Liver (tissue), 9 donors: ENCODE results near the gene PKMYT1. TPM values are rescaled to one million over a fixed set of nuclear protein-coding genes. Genes with fewer than 3 reads are reported as not detected.
A peak's percentile ranks its signal among the peaks of the same experiment; 100 is the strongest.

ENCODE experiments used
- DNase-seq: peaks from one replicate; pipeline ENCODE4 v3.0.0-alpha.2; 2017; ENCODE audit warnings: low spot score
- H3K27ac ChIP-seq, 2 donors: one replicate each; pipeline ENCODE4 v1.7.0; 2013; ENCODE audit warnings: inconsistent platforms in 2 of 2, low read length in 2 of 2, control low read depth in 1 of 2, low read depth in 1 of 2, mild to moderate bottlenecking in 1 of 2
- H3K27me3 ChIP-seq, 4 donors: one replicate each; pipeline versions ENCODE4 v1.6.1 to v1.7.0; 2013; ENCODE audit warnings: low read length in 3 of 4, inconsistent platforms in 1 of 4, mild to moderate bottlenecking in 1 of 4, moderate library complexity in 1 of 4; ENCODE audit not compliant: control insufficient read depth in 4 of 4, insufficient read depth in 4 of 4
- H3K36me3 ChIP-seq, 4 donors: one replicate each; pipeline versions ENCODE4 v1.6.1 to v1.7.0; 2013; ENCODE audit warnings: low read length in 3 of 4, mild to moderate bottlenecking in 3 of 4, low read depth in 1 of 4, moderate library complexity in 1 of 4; ENCODE audit not compliant: control insufficient read depth in 4 of 4, insufficient read depth in 3 of 4
- H3K4me1 ChIP-seq, 4 donors: one replicate each; pipeline versions ENCODE4 v1.6.1 to v1.7.0; 2013; ENCODE audit warnings: low read length in 3 of 4, mild to moderate bottlenecking in 3 of 4, moderate library complexity in 1 of 4; ENCODE audit not compliant: control insufficient read depth in 4 of 4, insufficient read depth in 4 of 4
- H3K4me3 ChIP-seq, 3 donors: one replicate each; pipeline versions ENCODE4 v1.6.1 to v1.7.0; 2013; ENCODE audit warnings: low read length in 3 of 3, control low read depth in 1 of 3, low read depth in 1 of 3, mild to moderate bottlenecking in 1 of 3
- H3K9ac ChIP-seq, 2 donors: one replicate each; pipeline ENCODE4 v1.7.0; 2013; ENCODE audit warnings: low read length in 2 of 2, mild to moderate bottlenecking in 2 of 2, moderate library complexity in 2 of 2, control low read depth in 1 of 2, low read depth in 1 of 2
- H3K9me3 ChIP-seq, 4 donors: one replicate each; pipeline versions ENCODE4 v1.6.1 to v1.7.0; 2013; ENCODE audit warnings: low read length in 3 of 4; ENCODE audit not compliant: control insufficient read depth in 4 of 4
- CTCF ChIP-seq: fragments of 150-350 bp; IDR thresholded peaks from 2 replicates; pipeline ENCODE4 v1.5.1; 2017; ENCODE audit warnings: improper control_type of control experiment, low read depth, low read length; ENCODE audit not compliant: missing input control
- EGR1 ChIP-seq, 2 donors: IDR thresholded peaks; 2 replicates each; pipeline ENCODE4 v1.6.1; 2016 to 2018; ENCODE audit warnings: antibody characterized with exemption in 2 of 2, low read depth in 2 of 2
- FOXA1 ChIP-seq: IDR thresholded peaks from 2 replicates; pipeline ENCODE4 v1.6.1; 2016; ENCODE audit warnings: antibody characterized with exemption
- FOXA2 ChIP-seq: IDR thresholded peaks from 2 replicates; pipeline ENCODE4 v1.6.1; 2016; ENCODE audit warnings: antibody characterized with exemption
- GABPA ChIP-seq, 2 donors: IDR thresholded peaks in 1 of 2; conservative IDR thresholded peaks in 1 of 2; 2 replicates each; pipeline ENCODE4 v1.6.1; 2016; ENCODE audit warnings: antibody characterized with exemption in 2 of 2, mild to moderate bottlenecking in 1 of 2, moderate library complexity in 1 of 2
- HNF4A ChIP-seq, 2 donors: conservative IDR thresholded peaks; 2 replicates each; pipeline ENCODE4 v1.6.1; 2016; ENCODE audit warnings: antibody characterized with exemption in 2 of 2, mild to moderate bottlenecking in 2 of 2
- JUND ChIP-seq, 2 donors: IDR thresholded peaks; 2 replicates each; pipeline ENCODE4 v1.6.1; 2016; ENCODE audit warnings: antibody characterized with exemption in 2 of 2
- RAD21 ChIP-seq, 2 donors: IDR thresholded peaks; 2 replicates each; pipeline ENCODE4 v1.6.1; 2016; ENCODE audit warnings: antibody characterized with exemption in 2 of 2, mild to moderate bottlenecking in 2 of 2
- REST ChIP-seq: IDR thresholded peaks from 2 replicates; pipeline ENCODE4 v1.6.1; 2016; ENCODE audit warnings: antibody characterized with exemption, mild to moderate bottlenecking
- RXRA ChIP-seq, 2 donors: IDR thresholded peaks; 2 replicates each; pipeline ENCODE4 v1.6.1; 2017 to 2018; ENCODE audit warnings: antibody characterized with exemption in 2 of 2, mild to moderate bottlenecking in 1 of 2
- SP1 ChIP-seq: IDR thresholded peaks from 2 replicates; pipeline ENCODE4 v1.6.1; 2018; ENCODE audit warnings: antibody characterized with exemption, mild to moderate bottlenecking
- TAF1 ChIP-seq: conservative IDR thresholded peaks from 2 replicates; pipeline ENCODE4 v1.6.1; 2016; ENCODE audit warnings: antibody characterized with exemption, mild to moderate bottlenecking
- YY1 ChIP-seq: IDR thresholded peaks from 2 replicates; pipeline ENCODE4 v1.6.1; 2016; ENCODE audit warnings: antibody characterized with exemption, mild to moderate bottlenecking
- WGBS: extraction: QIAGEN DNeasy Blood & Tissue Kit; methylation state at CpG from one replicate; pipeline ENCODE4 v1.1.7; 2013; 5-methylcytosine and 5-hydroxymethylcytosine counted together
- polyA plus RNA-seq, 2 donors: library from polyadenylated mRNA; stranded (reverse) in 1 of 2; unstranded in 1 of 2; fragments of 200-250 nt in 1 of 2; fragments of >200 nt in 1 of 2; fragmentation: Nextera tagmentation in 1 of 2; extraction: Ambion mirVana in 1 of 2; gene quantifications; one replicate each; pipeline versions ENCODE4 v1.2.1 to v1.2.3, GENCODE V29; 2013 to 2015
- total RNA-seq, 2 donors: library from RNA; depleted of rRNA; stranded (reverse); fragments of >200 nt; gene quantifications; one replicate each; pipeline ENCODE4 v1.2.3, GENCODE V29; 2014
- donor health status: healthy.
- donor health status: healthy.
- donor health status: healthy.
- donor health status: healthy.
- donor health status: healthy.

The PKMYT1 gene
- total and polyA plus RNA-seq, 4 donors: 0.50 to 15.8 (median 2.6) TPM

DNA sequence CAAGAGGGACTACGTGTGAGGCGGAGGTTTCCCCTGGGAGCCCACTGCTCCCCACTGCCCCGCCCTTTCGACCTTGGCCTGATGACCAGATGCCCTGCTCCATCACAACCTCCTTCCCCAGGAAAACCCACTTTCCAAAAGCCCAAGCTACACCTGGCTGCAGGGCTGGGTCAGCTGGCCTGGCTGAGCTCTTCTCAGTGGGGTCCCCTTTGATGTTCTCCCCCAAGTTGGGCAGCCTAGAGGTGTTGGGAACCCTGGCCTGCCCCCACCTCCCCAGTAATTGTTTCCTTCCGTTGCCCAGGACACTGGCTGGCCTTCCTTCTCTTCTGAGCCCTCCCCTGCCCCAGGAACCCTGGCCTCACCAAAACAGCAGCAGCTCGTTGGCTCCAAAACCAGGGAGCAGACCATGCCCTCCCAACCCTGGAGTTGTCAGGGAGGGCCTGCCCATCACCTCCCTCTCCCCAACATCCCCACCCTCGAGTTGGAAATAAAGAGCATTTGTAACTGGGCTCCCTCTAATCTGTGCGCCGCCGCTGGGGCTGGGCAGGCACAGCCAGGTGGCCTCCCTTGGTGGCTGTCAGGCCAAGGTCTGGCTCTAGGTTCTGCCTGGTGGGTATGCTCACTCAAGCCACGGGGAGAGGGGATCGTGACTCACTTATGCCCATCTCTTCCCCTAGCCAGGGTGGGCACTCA lies 33.9 kb upstream of the PKMYT1 start:
- no peaks in the 10 kb centered on the region for H3K9me3 ChIP-seq
- TF ChIP-seq REST (no peak), EGR1 (IDR thresholded peaks at IDR 0.05; ENCODE audit: low read depth in 2 of 2) (no peak), RXRA (IDR thresholded peaks at IDR 0.05) (no peak)
- DNase-seq: no peak
- no peaks in the 10 kb centered on the region for H3K27me3 ChIP-seq
- no peak overlapping the region for H3K9ac ChIP-seq
- H3K4me1 ChIP-seq: peaks cover 4 to 24% (median 11%) of the 10 kb centered on the region in 4 donors
- no peak overlapping the region for H3K27ac ChIP-seq
- H3K36me3 ChIP-seq: no peaks in the 10 kb centered on the region
- 67% methylated on average over 12 of the region's 12 CpGs for WGBS
- no peak overlapping the region for H3K4me3 ChIP-seq

GRCh38 chr16:3013491-3013951 lies 33.3 kb upstream of the PKMYT1 start:
- H3K9me3 ChIP-seq: no peaks in the 10 kb centered on the region
- H3K27me3 ChIP-seq: no peaks in the 10 kb centered on the region
- H3K4me3 ChIP-seq: no peak overlapping the region
- no peak overlapping the region for H3K27ac ChIP-seq
- H3K9ac ChIP-seq: no peak overlapping the region
- H3K36me3 ChIP-seq: no peaks in the 10 kb centered on the region
- TF ChIP-seq JUND (IDR thresholded peaks at IDR 0.05) (no peak), RAD21 (IDR thresholded peaks at IDR 0.05) (peak in 1 of 2 donors; percentile 12), GABPA (IDR thresholded peaks at IDR 0.05 in 1 of 2, conservative IDR thresholded peaks at IDR 0.05 in 1 of 2) (no peak), RXRA (IDR thresholded peaks at IDR 0.05) (peak; percentile 97 to 99), YY1 (peak; percentile 52), CTCF (peak; percentile 15), HNF4A (conservative IDR thresholded peaks at IDR 0.05) (peak; percentile 33 to 46), SP1 (peak; percentile 51)
- DNase-seq: no peak
- H3K4me1 ChIP-seq: peaks cover 4 to 27% (median 12%) of the 10 kb centered on the region in 4 donors
- 38% methylated on average over 27 of the region's 27 CpGs for WGBS

DNA sequence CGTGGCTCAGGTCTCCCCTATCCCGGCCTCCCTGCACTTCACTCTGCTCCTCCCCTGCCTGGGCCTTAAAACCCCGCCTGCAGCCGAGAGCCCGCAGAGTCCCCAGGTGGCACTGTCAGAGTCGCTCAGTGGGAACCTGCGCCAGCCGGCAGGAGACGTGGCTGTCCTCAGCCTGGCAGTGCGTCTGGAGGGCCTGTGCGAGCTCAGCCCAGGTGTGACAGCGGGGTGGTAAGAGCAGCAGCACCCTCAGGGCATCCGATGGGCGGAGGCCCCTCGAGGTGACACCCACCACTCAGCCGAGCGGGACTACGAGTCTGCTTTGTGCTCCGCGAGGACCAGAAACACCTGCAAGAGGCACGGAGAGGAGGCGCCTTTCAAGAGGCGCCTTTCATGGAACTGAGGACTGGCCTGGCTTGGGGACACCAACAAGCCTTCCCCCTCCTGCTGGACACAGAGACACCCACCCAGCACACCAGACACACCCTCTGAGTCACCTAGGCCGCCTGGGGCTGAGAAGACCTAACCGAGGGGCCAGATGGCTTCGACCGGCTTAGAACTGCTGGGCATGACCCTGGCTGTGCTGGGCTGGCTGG lies 32.7 kb upstream of the PKMYT1 start, which contains the start of gene CLDN9:
TSS of gene CLDN9 (plus strand) at position 96 of the 593 bp plus-strand sequence. CDS start at position 536, 440 bp downstream.
- H3K36me3 ChIP-seq: no peaks in the 10 kb centered on the region
- H3K4me1 ChIP-seq: peaks cover 5 to 31% (median 17%) of the 10 kb centered on the region in 4 donors
- TF ChIP-seq JUND (IDR thresholded peaks at IDR 0.05) (no peak), FOXA2 (no peak), HNF4A (conservative IDR thresholded peaks at IDR 0.05) (no peak), GABPA (IDR thresholded peaks at IDR 0.05 in 1 of 2, conservative IDR thresholded peaks at IDR 0.05 in 1 of 2) (no peak), TAF1 (no peak), EGR1 (IDR thresholded peaks at IDR 0.05; ENCODE audit: low read depth in 2 of 2) (no peak), CTCF (no peak), FOXA1 (no peak), REST (no peak), YY1 (no peak)
- no peak within 1 kb of the TSS for H3K9ac ChIP-seq
- H3K27ac ChIP-seq: no peak within 1 kb of the TSS
- WGBS: 64% methylated on average over 27 of the region's 27 CpGs
- DNase-seq: no peak
- H3K4me3 ChIP-seq: no peak within 1 kb of the TSS
- no peaks in the 10 kb centered on the region for H3K27me3 ChIP-seq
- no peaks in the 10 kb centered on the region for H3K9me3 ChIP-seq
